IMR-90 (cell line): Measurements from ENCODE around the gene ATG7.

Source experiments
- BHLHE40 ChIP-seq: fragments of 150-350 bp; IDR thresholded peaks from 2 replicates; pipeline ENCODE4 v1.6.1; 2016; ENCODE audit warnings: mild to moderate bottlenecking, low read depth, low read length
- CEBPB ChIP-seq: IDR thresholded peaks from 2 replicates; pipeline ENCODE4 v1.6.1; 2012; ENCODE audit warnings: low read depth, low read length, improper control_type of control experiment
- MXI1 ChIP-seq: IDR thresholded peaks from 2 replicates; pipeline ENCODE4 v1.6.1; 2012; ENCODE audit warnings: low read depth, mild to moderate bottlenecking, low read length, moderate library complexity, borderline replicate concordance
- POLR2A ChIP-seq: IDR thresholded peaks from 2 replicates; pipeline ENCODE4 v1.6.1; 2012; ENCODE audit warnings: mild to moderate bottlenecking, low read depth, low read length
- RAD21 ChIP-seq: IDR thresholded peaks from 2 replicates; pipeline ENCODE4 v1.6.1; 2012; ENCODE audit warnings: low read length, improper control_type of control experiment
- RCOR1 ChIP-seq: IDR thresholded peaks from 2 replicates; pipeline ENCODE4 v1.6.1; 2012; ENCODE audit warnings: mild to moderate bottlenecking, low read length, improper control_type of control experiment; ENCODE audit not compliant: insufficient replicate concordance
- RFX5 ChIP-seq: IDR thresholded peaks from 2 replicates; pipeline ENCODE4 v1.8.0; 2012; ENCODE audit warnings: low read depth, mild to moderate bottlenecking, low read length, moderate library complexity
- TF ChIP-seq, protein P1 (sequence below): conservative IDR thresholded peaks from 2 replicates; pipeline ENCODE4 v1.5.1; 2012; ENCODE audit warnings: mild to moderate bottlenecking, low read depth, low read length, improper control_type of control experiment
- TF ChIP-seq, protein P2 (sequence below): fragments of 150-350 bp; IDR thresholded peaks from 2 replicates; pipeline ENCODE4 v1.6.1; 2016; ENCODE audit warnings: low read depth, mild to moderate bottlenecking, low read length, moderate library complexity, borderline replicate concordance

DNA sequence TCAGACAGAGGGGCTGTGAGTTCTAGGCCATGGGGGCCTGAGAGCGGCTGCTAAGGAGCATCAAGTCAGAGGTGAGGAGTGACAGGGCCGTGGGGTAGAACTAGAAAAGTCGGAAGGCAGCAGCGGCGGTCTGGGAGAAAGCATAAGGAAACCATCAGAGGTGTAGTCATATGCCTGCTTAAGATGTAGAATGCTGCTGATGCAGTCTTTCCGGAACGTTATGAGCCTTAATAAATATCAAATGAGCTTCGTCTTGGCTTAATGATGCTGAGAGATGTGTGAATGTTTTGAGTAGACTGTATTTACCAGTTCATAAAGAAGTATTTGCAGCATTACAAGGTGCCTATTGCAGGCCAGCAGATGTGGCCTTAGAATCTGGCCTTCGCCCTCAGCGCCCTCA, 15.2 kb downstream of the ATG7 start:
- no peak for TF ChIP-seq POLR2A
- TF ChIP-seq BHLHE40: no peak
- TF ChIP-seq, protein P1, sequence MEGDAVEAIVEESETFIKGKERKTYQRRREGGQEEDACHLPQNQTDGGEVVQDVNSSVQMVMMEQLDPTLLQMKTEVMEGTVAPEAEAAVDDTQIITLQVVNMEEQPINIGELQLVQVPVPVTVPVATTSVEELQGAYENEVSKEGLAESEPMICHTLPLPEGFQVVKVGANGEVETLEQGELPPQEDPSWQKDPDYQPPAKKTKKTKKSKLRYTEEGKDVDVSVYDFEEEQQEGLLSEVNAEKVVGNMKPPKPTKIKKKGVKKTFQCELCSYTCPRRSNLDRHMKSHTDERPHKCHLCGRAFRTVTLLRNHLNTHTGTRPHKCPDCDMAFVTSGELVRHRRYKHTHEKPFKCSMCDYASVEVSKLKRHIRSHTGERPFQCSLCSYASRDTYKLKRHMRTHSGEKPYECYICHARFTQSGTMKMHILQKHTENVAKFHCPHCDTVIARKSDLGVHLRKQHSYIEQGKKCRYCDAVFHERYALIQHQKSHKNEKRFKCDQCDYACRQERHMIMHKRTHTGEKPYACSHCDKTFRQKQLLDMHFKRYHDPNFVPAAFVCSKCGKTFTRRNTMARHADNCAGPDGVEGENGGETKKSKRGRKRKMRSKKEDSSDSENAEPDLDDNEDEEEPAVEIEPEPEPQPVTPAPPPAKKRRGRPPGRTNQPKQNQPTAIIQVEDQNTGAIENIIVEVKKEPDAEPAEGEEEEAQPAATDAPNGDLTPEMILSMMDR: no peak
- TF ChIP-seq MXI1: no peak
- no peak for TF ChIP-seq RFX5
- no peak for TF ChIP-seq RCOR1
- no peak for TF ChIP-seq CEBPB
- no peak for TF ChIP-seq RAD21
- TF ChIP-seq, protein P2, sequence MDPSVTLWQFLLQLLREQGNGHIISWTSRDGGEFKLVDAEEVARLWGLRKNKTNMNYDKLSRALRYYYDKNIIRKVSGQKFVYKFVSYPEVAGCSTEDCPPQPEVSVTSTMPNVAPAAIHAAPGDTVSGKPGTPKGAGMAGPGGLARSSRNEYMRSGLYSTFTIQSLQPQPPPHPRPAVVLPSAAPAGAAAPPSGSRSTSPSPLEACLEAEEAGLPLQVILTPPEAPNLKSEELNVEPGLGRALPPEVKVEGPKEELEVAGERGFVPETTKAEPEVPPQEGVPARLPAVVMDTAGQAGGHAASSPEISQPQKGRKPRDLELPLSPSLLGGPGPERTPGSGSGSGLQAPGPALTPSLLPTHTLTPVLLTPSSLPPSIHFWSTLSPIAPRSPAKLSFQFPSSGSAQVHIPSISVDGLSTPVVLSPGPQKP: no peak
